K562 (cell line): Measurements from ENCODE around the gene ODAD4. TPM values are rescaled to one million over a fixed set of nuclear protein-coding genes. Genes with fewer than 3 reads are reported as not detected.

Source experiments
- ATF4 ChIP-seq: fragments of 450-650 bp; formaldehyde crosslinking; IDR thresholded peaks from 2 replicates; pipeline ENCODE4 v1.4.0; 2022; ENCODE audit warnings: mild to moderate bottlenecking, moderate library complexity
- BRCA1 ChIP-seq, 2 experiments: fragments of 450-650 bp in 1 of 2; sonication (generic) in 1 of 2; formaldehyde crosslinking in 1 of 2; IDR thresholded peaks; 2 replicates each; pipeline versions ENCODE4 v1.5.0 to v1.6.1; 2017 to 2020; ENCODE audit warnings: mild to moderate bottlenecking in 1 of 2, missing genetic modification reagents in 1 of 2
- EP400 ChIP-seq: fragments of 450-650 bp; IDR thresholded peaks from 2 replicates; pipeline ENCODE4 v1.6.1; 2017; ENCODE audit warnings: antibody characterized with exemption, mild to moderate bottlenecking, moderate library complexity
- ETS2 ChIP-seq: IDR thresholded peaks from 2 replicates; pipeline ENCODE4 v1.6.1; 2016; ENCODE audit warnings: borderline replicate concordance, missing genetic modification characterization, mild to moderate bottlenecking, moderate library complexity, missing compliant biosample characterization; ENCODE audit not compliant: poor library complexity, severe bottlenecking
- NR2C2 ChIP-seq, 2 experiments: fragments of 200-800 bp in 1 of 2; sonication (Bioruptor generic) in 1 of 2; sonication (generic) in 1 of 2; formaldehyde crosslinking in 1 of 2; IDR thresholded peaks; 2 replicates each; pipeline versions ENCODE4 v1.6.1 to v1.8.0; 2016 to 2022; ENCODE audit warnings: mild to moderate bottlenecking in 1 of 2, missing compliant biosample characterization in 1 of 2, missing genetic modification characterization in 1 of 2, missing genetic modification reagents in 1 of 2
- NRF1 ChIP-seq, 2 experiments: fragments of 450-650 bp; IDR thresholded peaks in 1 of 2; conservative IDR thresholded peaks in 1 of 2; 2 replicates each; pipeline ENCODE4 v1.6.1; 2014; ENCODE audit warnings: mild to moderate bottlenecking in 2 of 2
- PHB ChIP-seq: fragments of 250-450 bp; sonication (Bioruptor Pico); IDR thresholded peaks from 2 replicates; pipeline ENCODE4 v1.5.0; 2021
- RFX7 ChIP-seq: fragments of 250-450 bp; sonication (Bioruptor Pico); IDR thresholded peaks from 2 replicates; pipeline ENCODE4 v1.5.1; 2021; ENCODE audit warnings: mild to moderate bottlenecking
- TEAD4 ChIP-seq, 2 experiments: sonication (generic) in 1 of 2; formaldehyde crosslinking in 1 of 2; IDR thresholded peaks; 2 replicates each; pipeline versions ENCODE4 v1.6.1 to v1.8.0; 2012 to 2022; ENCODE audit warnings: borderline replicate concordance in 1 of 2, inconsistent platforms in 1 of 2, low read length in 1 of 2, mild to moderate bottlenecking in 1 of 2, missing genetic modification reagents in 1 of 2
- THRA ChIP-seq: fragments of 450-650 bp; IDR thresholded peaks from 2 replicates; pipeline ENCODE4 v1.6.1; 2017; ENCODE audit warnings: mild to moderate bottlenecking, moderate library complexity
- TRIM24 ChIP-seq, 2 experiments: fragments of 450-650 bp; IDR thresholded peaks; 2 replicates each; pipeline ENCODE4 v1.6.1; 2016
- ZBTB2 ChIP-seq: fragments of 450-650 bp; IDR thresholded peaks from 2 replicates; pipeline ENCODE4 v1.6.1; 2016; ENCODE audit warnings: antibody characterized with exemption
- ZBTB7A ChIP-seq: IDR thresholded peaks from 2 replicates; pipeline ENCODE4 v1.6.1; 2011; ENCODE audit warnings: low read depth, mild to moderate bottlenecking, low read length, moderate library complexity, borderline replicate concordance; ENCODE audit not compliant: control insufficient read depth
- ZNF431 ChIP-seq: sonication (generic); formaldehyde crosslinking; IDR thresholded peaks from 2 replicates; pipeline ENCODE4 v1.8.0; 2022; ENCODE audit warnings: mild to moderate bottlenecking, missing genetic modification reagents
- ZNF592 ChIP-seq: fragments of 450-650 bp; IDR thresholded peaks from 2 replicates; pipeline ENCODE4 v1.6.1; 2017; ENCODE audit warnings: antibody characterized with exemption, mild to moderate bottlenecking
- polyA plus RNA-seq, 8 experiments: library from polyadenylated mRNA; depleted of rRNA in 4 of 8; stranded (reverse) in 5 of 8; unstranded in 3 of 8; fragments of >200 nt; fragmentation: Nextera tagmentation in 2 of 8; fragmentation: Illumina TruSeq in 1 of 8; extraction: Ambion mirVana in 2 of 8; extraction: Trizol in 1 of 8; gene quantifications; 2 replicates each; pipeline versions ENCODE4 v1.2.1 to v1.2.3, GENCODE V29; 2011 to 2014; ENCODE audit warnings: inconsistent platforms in 1 of 8, missing spikeins in 1 of 8
- total RNA-seq, 7 experiments: library from RNA; depleted of rRNA in 6 of 7; stranded (reverse); fragments of >200 nt in 6 of 7; fragmentation: Illumina TruSeq in 2 of 7; extraction: Trizol in 2 of 7; gene quantifications; 2 replicates each; pipeline versions ENCODE4 v1.2.1 to v1.2.3, GENCODE V29; 2011 to 2021; ENCODE audit warnings: low replicate concordance in 1 of 7

ODAD4 gene
- total and polyA plus RNA-seq, 9 of the 15 experiments (the other 6 are each of a cell fraction or from before 2014, with no cell fraction given), result 0.09 to 0.98 (median 0.51) TPM

- 0 out of 2 replicates have a peak, but pooled peaks have one; percentile 41 for TF ChIP-seq ZNF592
- TF ChIP-seq ETS2 (tag), result no peak
- TF ChIP-seq TRIM24 (IDR thresholded peaks at IDR 0.05), result no peak
- TF ChIP-seq TEAD4 (IDR thresholded peaks at IDR 0.05; ENCODE audit: low read length), result 0 out of 2 replicates have a peak, but pooled peaks have one; percentile 11
- TF ChIP-seq TEAD4 (CRISPR knock-in tag; IDR thresholded peaks at IDR 0.05; ENCODE audit: borderline replicate concordance), result no peak
- no peak for TF ChIP-seq ATF4 (CRISPR knock-in tag)
- TF ChIP-seq NRF1 (conservative IDR thresholded peaks at IDR 0.05 in 1 of 2, IDR thresholded peaks at IDR 0.05 in 1 of 2), result peak; percentile 94 to 95
- TF ChIP-seq NR2C2 (CRISPR knock-in tag; IDR thresholded peaks at IDR 0.05), result no peak
- TF ChIP-seq NR2C2 (tag; IDR thresholded peaks at IDR 0.05), result 0 out of 2 replicates have a peak, but pooled peaks have one; percentile 27
- TF ChIP-seq PHB, result 0 out of 2 replicates have a peak, but pooled peaks have one; percentile 57
- TF ChIP-seq BRCA1 (IDR thresholded peaks at IDR 0.05), result no peak
- no peak for TF ChIP-seq BRCA1 (CRISPR knock-in tag; IDR thresholded peaks at IDR 0.05)
- no peak for TF ChIP-seq RFX7
- peak; percentile 5; the same call in 1 of the 2 replicates for TF ChIP-seq EP400
- TF ChIP-seq ZBTB2, result peak; percentile 60
- no peak for TF ChIP-seq THRA
- TF ChIP-seq ZBTB7A, result no peak; the same call in 1 of the 2 replicates
- TF ChIP-seq ZNF431 (CRISPR knock-in tag), result peak; percentile 17; the same call in 1 of the 2 replicates
Measured at GRCh38 chr17:41966463-41967140, 36.2 kb downstream of the ODAD4 start, which contains the start of gene CNP (continued).
